B cell (primary cell): ENCODE data around the gene BABAM2.

Source experiments
- EZH2 ChIP-seq: IDR thresholded peaks from 2 replicates; pipeline ENCODE4 v1.6.1; 2012; ENCODE audit warnings: borderline replicate concordance, low read depth, mild to moderate bottlenecking, moderate library complexity, low read length; ENCODE audit not compliant: insufficient read depth, poor library complexity, severe bottlenecking
- TF ChIP-seq, protein P1 (sequence below): fragments of 200-600 bp; IDR thresholded peaks from one replicate; pipeline ENCODE4 v1.8.0; 2022; ENCODE audit warnings: antibody characterized with exemption, mild to moderate bottlenecking

DNA sequence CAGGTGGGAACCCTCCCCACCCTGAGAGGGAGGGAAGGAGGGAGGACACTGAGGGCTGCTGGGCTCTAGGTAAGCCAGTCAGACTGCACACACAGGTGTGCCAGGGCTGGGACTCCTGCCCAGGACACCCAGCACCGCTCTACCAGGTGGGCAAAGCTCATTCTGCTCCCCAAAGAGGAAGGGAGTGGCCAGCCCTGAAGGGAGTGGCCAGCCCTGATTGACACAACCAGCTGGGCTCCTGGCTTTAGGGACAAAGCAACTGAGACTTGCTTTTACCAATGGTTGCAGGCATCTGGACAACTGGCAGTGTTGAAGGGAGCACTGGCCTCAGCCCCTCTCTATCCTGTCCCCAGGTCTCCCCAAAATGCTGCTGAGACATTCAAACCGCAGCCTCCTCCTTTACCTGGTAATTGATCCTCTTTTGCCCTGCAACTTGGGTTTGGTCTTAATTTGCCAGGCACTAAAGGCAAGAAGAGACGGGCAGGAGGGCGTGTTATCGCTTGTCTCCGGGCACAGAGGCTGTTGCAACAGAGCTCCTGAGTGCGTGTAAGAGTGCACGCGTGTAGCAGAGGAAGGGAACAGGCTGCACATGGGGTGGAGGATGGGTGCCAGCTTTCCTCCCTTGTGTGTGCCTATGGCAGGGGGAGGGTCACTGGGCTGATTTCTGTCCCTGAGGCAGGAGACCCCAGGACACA lies 487.6 kb downstream of the BABAM2 start:
- TF ChIP-seq, protein P1, sequence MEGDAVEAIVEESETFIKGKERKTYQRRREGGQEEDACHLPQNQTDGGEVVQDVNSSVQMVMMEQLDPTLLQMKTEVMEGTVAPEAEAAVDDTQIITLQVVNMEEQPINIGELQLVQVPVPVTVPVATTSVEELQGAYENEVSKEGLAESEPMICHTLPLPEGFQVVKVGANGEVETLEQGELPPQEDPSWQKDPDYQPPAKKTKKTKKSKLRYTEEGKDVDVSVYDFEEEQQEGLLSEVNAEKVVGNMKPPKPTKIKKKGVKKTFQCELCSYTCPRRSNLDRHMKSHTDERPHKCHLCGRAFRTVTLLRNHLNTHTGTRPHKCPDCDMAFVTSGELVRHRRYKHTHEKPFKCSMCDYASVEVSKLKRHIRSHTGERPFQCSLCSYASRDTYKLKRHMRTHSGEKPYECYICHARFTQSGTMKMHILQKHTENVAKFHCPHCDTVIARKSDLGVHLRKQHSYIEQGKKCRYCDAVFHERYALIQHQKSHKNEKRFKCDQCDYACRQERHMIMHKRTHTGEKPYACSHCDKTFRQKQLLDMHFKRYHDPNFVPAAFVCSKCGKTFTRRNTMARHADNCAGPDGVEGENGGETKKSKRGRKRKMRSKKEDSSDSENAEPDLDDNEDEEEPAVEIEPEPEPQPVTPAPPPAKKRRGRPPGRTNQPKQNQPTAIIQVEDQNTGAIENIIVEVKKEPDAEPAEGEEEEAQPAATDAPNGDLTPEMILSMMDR = no peak
- no peak for TF ChIP-seq EZH2
